ENCODE measurements around the gene GOLGA3. TPM values are rescaled to one million over a fixed set of nuclear protein-coding genes. Genes with fewer than 3 reads are reported as not detected.

GOLGA3 gene
- total and polyA plus RNA-seq, 9 of the 15 experiments (the other 6 are each of a cell fraction or from before 2014, with no cell fraction given): 1.9 to 48.1 (median 18.4) TPM

- TF ChIP-seq, protein P1, sequence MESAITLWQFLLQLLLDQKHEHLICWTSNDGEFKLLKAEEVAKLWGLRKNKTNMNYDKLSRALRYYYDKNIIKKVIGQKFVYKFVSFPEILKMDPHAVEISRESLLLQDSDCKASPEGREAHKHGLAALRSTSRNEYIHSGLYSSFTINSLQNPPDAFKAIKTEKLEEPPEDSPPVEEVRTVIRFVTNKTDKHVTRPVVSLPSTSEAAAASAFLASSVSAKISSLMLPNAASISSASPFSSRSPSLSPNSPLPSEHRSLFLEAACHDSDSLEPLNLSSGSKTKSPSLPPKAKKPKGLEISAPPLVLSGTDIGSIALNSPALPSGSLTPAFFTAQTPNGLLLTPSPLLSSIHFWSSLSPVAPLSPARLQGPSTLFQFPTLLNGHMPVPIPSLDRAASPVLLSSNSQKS (CRISPR knock-in tag; IDR thresholded peaks at IDR 0.05): no peak
- TF ChIP-seq ZNF76 (CRISPR knock-in tag; IDR thresholded peaks at IDR 0.05; ENCODE audit: borderline replicate concordance) (peak; percentile 81; the same call in 1 of the 2 replicates), POLR2AphosphoS2 (IDR thresholded peaks at IDR 0.05; ENCODE audit: low read length) (peak; percentile 64; the same call in 1 of the 2 replicates), TBL1XR1 (IDR thresholded peaks at IDR 0.05; ENCODE audit: low read length in 2 of 2) (peak in 1 of 2 experiments; percentile 68; a peak in 1 of 4 replicates), SOX6 (IDR thresholded peaks at IDR 0.05) (peak; percentile 63; the same call in 1 of the 2 replicates), ZBTB11 (CRISPR knock-in tag; IDR thresholded peaks at IDR 0.05) (peak; percentile 99 to 100 (median 99)), SIN3B (IDR thresholded peaks at IDR 0.05; ENCODE audit: low read depth) (peak; percentile 97), KAT2B (IDR thresholded peaks at IDR 0.05; ENCODE audit: low read depth, low read length) (no peak), PATZ1 (CRISPR knock-in tag; IDR thresholded peaks at IDR 0.05; ENCODE audit: borderline replicate concordance) (peak; percentile 84), CC2D1A (IDR thresholded peaks at IDR 0.05) (0 out of 2 replicates have a peak, but pooled peaks have one; percentile 18), MCM2 (IDR thresholded peaks at IDR 0.05; ENCODE audit: low read depth) (no peak), RNF2 (IDR thresholded peaks at IDR 0.05) (0 out of 2 replicates have a peak, but pooled peaks have one; percentile 28), RBBP5 (IDR thresholded peaks at IDR 0.05; ENCODE audit: borderline replicate concordance, insufficient read depth, low read length, poor library complexity, severe bottlenecking) (peak; percentile 88), MCM5 (IDR thresholded peaks at IDR 0.05; ENCODE audit: low read depth) (no peak), MIER1 (IDR thresholded peaks at IDR 0.05; ENCODE audit: low read depth) (0 out of 2 replicates have a peak, but pooled peaks have one; percentile 46), TARDBP (IDR thresholded peaks at IDR 0.05) (0 out of 2 replicates have a peak, but pooled peaks have one; percentile 76), ZNF436 (CRISPR knock-in tag; IDR thresholded peaks at IDR 0.05) (no peak), HDAC2 (IDR thresholded peaks at IDR 0.05) (0 out of 2 replicates have a peak, but pooled peaks have one; percentile 6), ERF (CRISPR knock-in tag; IDR thresholded peaks at IDR 0.05) (0 out of 2 replicates have a peak, but pooled peaks have one; percentile 52)
- TF ChIP-seq, protein P2, sequence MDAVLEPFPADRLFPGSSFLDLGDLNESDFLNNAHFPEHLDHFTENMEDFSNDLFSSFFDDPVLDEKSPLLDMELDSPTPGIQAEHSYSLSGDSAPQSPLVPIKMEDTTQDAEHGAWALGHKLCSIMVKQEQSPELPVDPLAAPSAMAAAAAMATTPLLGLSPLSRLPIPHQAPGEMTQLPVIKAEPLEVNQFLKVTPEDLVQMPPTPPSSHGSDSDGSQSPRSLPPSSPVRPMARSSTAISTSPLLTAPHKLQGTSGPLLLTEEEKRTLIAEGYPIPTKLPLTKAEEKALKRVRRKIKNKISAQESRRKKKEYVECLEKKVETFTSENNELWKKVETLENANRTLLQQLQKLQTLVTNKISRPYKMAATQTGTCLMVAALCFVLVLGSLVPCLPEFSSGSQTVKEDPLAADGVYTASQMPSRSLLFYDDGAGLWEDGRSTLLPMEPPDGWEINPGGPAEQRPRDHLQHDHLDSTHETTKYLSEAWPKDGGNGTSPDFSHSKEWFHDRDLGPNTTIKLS (IDR thresholded peaks at IDR 0.05; ENCODE audit: borderline replicate concordance, low read depth): peak; percentile 100
These were observed at the start of gene GOLGA3 (continued) for GRCh38 chr12:132828706-132829534.
